Heart left ventricle (tissue), 16 donors: ENCODE measurements around the gene CFAP97D2. TPM values are rescaled to one million over a fixed set of nuclear protein-coding genes. Genes with fewer than 3 reads are reported as not detected.

ENCODE experiments used
- ATAC-seq, 4 donors: fragments of 200-7000 bp; cut with Tn5 transposase; one replicate each; pipeline ENCODE4 v1.9.1; 2020 to 2022; ENCODE audit warnings: moderate library complexity in 4 of 4, mild to moderate bottlenecking in 3 of 4, moderate number of reproducible peaks in 1 of 4
- DNase-seq, 5 donors: peaks; one replicate each; pipeline ENCODE4 v3.0.0-alpha.2; 2020
- H3K27ac ChIP-seq, 12 donors: fragments of 200-600 bp; sonication (generic) in 4 of 12; one replicate each; pipeline versions ENCODE4 v1.5.0 to v1.8.0; 2016 to 2022; ENCODE audit warnings: mild to moderate bottlenecking in 2 of 12
- H3K27me3 ChIP-seq, 9 donors: fragments of 200-600 bp; sonication (generic) in 2 of 9; one replicate each; pipeline versions ENCODE4 v1.5.1 to v1.8.0; 2016 to 2022; ENCODE audit warnings: mild to moderate bottlenecking in 3 of 9
- H3K36me3 ChIP-seq, 9 donors: fragments of 200-600 bp; sonication (generic) in 2 of 9; one replicate each; pipeline versions ENCODE4 v1.5.0 to v1.8.0; 2018 to 2022; ENCODE audit warnings: mild to moderate bottlenecking in 2 of 9
- H3K4me1 ChIP-seq, 12 donors: fragments of 200-600 bp; sonication (generic) in 4 of 12; one replicate each; pipeline versions ENCODE4 v1.5.0 to v1.8.0; 2016 to 2022; ENCODE audit warnings: mild to moderate bottlenecking in 3 of 12
- H3K4me3 ChIP-seq, 12 donors: fragments of 200-600 bp; sonication (generic) in 4 of 12; one replicate each; pipeline versions ENCODE4 v1.5.0 to v1.8.0; 2017 to 2022; ENCODE audit warnings: mild to moderate bottlenecking in 9 of 12, moderate library complexity in 4 of 12
- H3K9me3 ChIP-seq, 12 donors: fragments of 200-600 bp; sonication (generic) in 4 of 12; one replicate each; pipeline versions ENCODE4 v1.5.0 to v1.8.0; 2016 to 2022; ENCODE audit warnings: mild to moderate bottlenecking in 1 of 12
- POLR2A ChIP-seq, 2 donors: fragments of 450-650 bp; IDR thresholded peaks; one replicate each; pipeline ENCODE4 v1.6.1; 2017; ENCODE audit warnings: antibody characterized with exemption in 2 of 2, mild to moderate bottlenecking in 2 of 2, moderate library complexity in 2 of 2
- WGBS, 4 donors: extraction: QIAGEN DNeasy Blood & Tissue Kit in 2 of 4; methylation state at CpG; one replicate each; pipeline versions ENCODE4 v1.1.5 to v1.1.7; 2013 to 2018; 5-methylcytosine and 5-hydroxymethylcytosine counted together
- intact Hi-C, 10 donors: fragments of 100-400 bp; cut with DNase I; formaldehyde crosslinking; loops; one replicate each; pipeline versions ENCODE4 v1.11.1 to v1.14.2; 2022
- polyA plus RNA-seq, 2 donors: library from polyadenylated mRNA; stranded (reverse); fragments of 200-250 nt; gene quantifications; one replicate each; pipeline ENCODE4 v1.2.3, GENCODE V29; 2013
- total RNA-seq, 9 donors: library from RNA; depleted of rRNA in 2 of 9; stranded (reverse); fragments of >200 nt in 2 of 9; fragmentation: NEBNext Ultra II Directional in 3 of 9; extraction: Animal tissue kit (Norgen Biotek cat#: 25700) in 3 of 9; gene quantifications; one replicate each; pipeline versions ENCODE4 v1.1.0 to v1.2.4, GENCODE V29; 2016 to 2023
- TF ChIP-seq, protein P1 (sequence below), 12 donors: fragments of 200-600 bp; sonication (generic) in 4 of 12; IDR thresholded peaks; one replicate each; pipeline versions ENCODE4 v1.5.0 to v1.8.0; 2018 to 2022; ENCODE audit warnings: antibody characterized with exemption in 12 of 12, mild to moderate bottlenecking in 5 of 12
- donor health status: ischemic (EF 13 %, LVEDD 7.1; RV severe dilation, severe dysfunction).
- donor health status: healthy with polysubstance abuse.
- donor health status: DM: no; HTN: yes; CAD: no.
- donor health status: DM: no; HTN: no; CAD: no.
- donor health status: ischemic (EF 25% LVEDD 6.9; RV normal size, moderate dysfunction).
- donor health status: ischemic (EF 25% LVEDD 5.7; RV mildly dilated, moderate dysfunction).
- donor health status: healthy.
- donor health status: DM: yes; HTN: yes; CAD: no.
- donor health status: ischemic (EF 35%, LVEDD 5.7; RV mildly dilated, moderate dysfunction).
- donor health status: nonischemic (EF 11% LVEDD 7.7; RV severe dilation, severe dysfunction).
- donor health status: DM: yes; HTN: yes; CAD: no.
- donor health status: PGD.
- donor health status: ischemic (EF 29% LVEDD 5.4; RV normal size, mild dysfunction).
- donor health status: nonischemic (EF 23%, LVEDD 6.1; RV moderate dilation, normal function).

The CFAP97D2 gene
- total and polyA plus RNA-seq, 11 donors = not detected

DNA sequence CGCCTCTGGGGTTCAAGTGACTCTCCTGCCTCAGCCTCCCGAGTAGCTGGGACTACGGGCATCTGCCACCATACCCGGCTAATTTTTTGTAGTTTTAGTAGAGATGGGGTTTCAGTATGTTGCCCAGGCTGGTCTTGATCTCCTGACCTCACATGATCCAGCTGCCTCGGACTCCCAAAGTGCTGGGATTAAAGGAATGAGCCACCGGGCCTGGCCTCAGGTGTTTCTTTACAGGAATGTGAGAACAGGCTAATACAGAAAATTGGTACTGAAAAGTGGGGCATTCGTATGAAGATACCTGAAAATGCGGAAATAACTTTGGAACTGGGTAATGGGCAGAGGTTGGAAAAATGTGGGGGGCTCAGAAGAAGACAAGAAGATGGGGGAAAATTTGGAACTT is 52.8 kb downstream of the CFAP97D2 start:
- peaks cover 0 to 29% (median 12%) of the 10 kb centered on the region in 12 donors for H3K4me1 ChIP-seq
- peaks cover 0 to 4% (median 3%) of the 10 kb centered on the region in 9 donors for H3K36me3 ChIP-seq
- TF ChIP-seq, protein P1, sequence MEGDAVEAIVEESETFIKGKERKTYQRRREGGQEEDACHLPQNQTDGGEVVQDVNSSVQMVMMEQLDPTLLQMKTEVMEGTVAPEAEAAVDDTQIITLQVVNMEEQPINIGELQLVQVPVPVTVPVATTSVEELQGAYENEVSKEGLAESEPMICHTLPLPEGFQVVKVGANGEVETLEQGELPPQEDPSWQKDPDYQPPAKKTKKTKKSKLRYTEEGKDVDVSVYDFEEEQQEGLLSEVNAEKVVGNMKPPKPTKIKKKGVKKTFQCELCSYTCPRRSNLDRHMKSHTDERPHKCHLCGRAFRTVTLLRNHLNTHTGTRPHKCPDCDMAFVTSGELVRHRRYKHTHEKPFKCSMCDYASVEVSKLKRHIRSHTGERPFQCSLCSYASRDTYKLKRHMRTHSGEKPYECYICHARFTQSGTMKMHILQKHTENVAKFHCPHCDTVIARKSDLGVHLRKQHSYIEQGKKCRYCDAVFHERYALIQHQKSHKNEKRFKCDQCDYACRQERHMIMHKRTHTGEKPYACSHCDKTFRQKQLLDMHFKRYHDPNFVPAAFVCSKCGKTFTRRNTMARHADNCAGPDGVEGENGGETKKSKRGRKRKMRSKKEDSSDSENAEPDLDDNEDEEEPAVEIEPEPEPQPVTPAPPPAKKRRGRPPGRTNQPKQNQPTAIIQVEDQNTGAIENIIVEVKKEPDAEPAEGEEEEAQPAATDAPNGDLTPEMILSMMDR (IDR thresholded peaks at IDR 0.05) = no peak
- TF ChIP-seq POLR2A (IDR thresholded peaks at IDR 0.05) = no peak
- H3K27me3 ChIP-seq = peaks cover 0 to 35% (median 9%) of the 10 kb centered on the region in 9 donors
- H3K27ac ChIP-seq = no peak overlapping the region
- intact Hi-C loops = no loop called here
- no peaks in the 10 kb centered on the region for H3K9me3 ChIP-seq
- no peak overlapping the region for H3K4me3 ChIP-seq
- no peak for ATAC-seq
- WGBS, 4 donors = 71 to 86% (median 81%) methylated on average over 8 of the region's 8 CpGs
- no peak for DNase-seq

DNA sequence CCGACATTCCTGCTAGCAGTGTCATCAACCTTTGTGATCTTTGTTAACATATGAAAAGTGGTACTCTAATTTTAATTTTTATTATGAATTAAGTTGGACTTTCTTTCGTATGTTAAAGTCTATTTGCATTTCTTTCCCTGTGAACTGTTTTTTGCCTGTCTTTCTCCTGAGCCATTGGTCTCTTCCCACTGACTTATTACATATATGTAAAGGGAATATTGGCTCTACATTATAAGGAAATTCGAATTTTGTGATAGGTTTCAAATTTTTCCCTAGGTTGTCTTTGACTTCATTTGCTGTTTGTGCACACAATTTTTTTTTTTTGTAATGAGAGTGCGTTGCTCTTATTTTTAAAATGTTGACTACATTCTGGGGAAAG is 55.2 kb downstream of the CFAP97D2 start:
- Histone ChIP-seq H3K27ac (peak overlapping the region; percentile 74 to 93 (median 84)), H3K27me3 (peaks cover 0 to 17% (median 7%) of the 10 kb centered on the region in 9 donors), H3K4me3 (peak overlapping the region; percentile 59 to 100 (median 94)), H3K4me1 (peaks cover 0 to 23% (median 12%) of the 10 kb centered on the region in 12 donors), H3K36me3 (peaks cover 0 to 28% (median 24%) of the 10 kb centered on the region in 9 donors), H3K9me3 (no peaks in the 10 kb centered on the region)
- TF ChIP-seq POLR2A (IDR thresholded peaks at IDR 0.05) = no peak
- TF ChIP-seq, protein P1 (IDR thresholded peaks at IDR 0.05) = no peak
- intact Hi-C loops = loop anchor here in 1 of 10 donors (2.0 kb wide), 1 partner anchor 417 kb away; no protein-coding TSS in a partner anchor
- DNase-seq (no peak), ATAC-seq (no peak)
- WGBS, 4 donors = 64 to 79% (median 72%) methylated on average over 4 of the region's 4 CpGs

DNA sequence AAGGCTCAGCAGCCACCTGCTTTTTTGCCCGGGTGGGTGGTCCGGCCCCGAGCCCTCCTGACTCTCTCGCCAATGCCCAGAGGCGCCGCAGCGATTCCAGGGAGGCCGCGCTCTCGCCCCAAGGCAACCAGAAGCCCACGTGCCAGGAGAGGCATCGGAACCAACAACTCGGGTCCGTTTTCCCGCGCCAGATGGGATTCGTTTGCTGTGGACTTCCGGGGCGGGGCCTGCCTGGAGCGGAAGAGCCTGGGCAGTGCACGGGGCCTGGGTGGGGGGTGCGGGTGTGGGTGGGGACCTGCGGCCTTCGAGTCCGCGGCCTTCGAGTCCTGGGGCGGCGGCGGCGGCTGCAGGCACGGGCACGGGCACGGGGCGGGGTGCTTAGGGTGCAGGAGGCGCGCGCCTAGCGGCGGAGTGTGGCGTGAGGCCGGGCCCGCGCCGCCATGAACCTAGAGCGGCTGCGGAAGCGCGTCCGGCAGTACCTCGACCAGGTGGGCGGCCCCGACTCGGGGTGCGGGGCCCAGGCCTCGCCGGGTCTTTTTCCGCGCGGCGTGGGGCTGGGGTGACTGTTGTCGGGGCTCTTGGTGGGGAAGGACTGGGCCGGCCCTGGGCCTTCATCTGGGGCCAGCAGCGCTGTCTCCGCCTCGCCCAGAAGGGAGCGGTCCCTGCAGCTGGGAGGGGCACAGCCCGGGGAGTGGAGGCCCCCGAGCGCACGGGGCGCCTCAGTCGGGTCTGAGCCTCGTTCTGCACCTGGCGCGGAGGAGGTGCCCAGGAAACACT is 55.8 kb downstream of the CFAP97D2 start, which contains the start of gene CDC16:
Gene CDC16, plus strand, starts transcription at position 253 of the 777 bp plus-strand sequence. Its CDS starts 188 bp downstream, at position 441.
- no peaks in the 10 kb centered on the region for H3K9me3 ChIP-seq
- peaks cover 0 to 11% (median 6%) of the 10 kb centered on the region in 9 donors for H3K27me3 ChIP-seq
- intact Hi-C loops = loop anchor here in 1 of 10 donors (2.0 kb wide), 1 partner anchor 418 kb away; no protein-coding TSS in a partner anchor
- peaks cover 0 to 22% (median 12%) of the 10 kb centered on the region in 12 donors for H3K4me1 ChIP-seq
- TF ChIP-seq, protein P1 (IDR thresholded peaks at IDR 0.05) = peak in 5 of 12 donors; percentile 12 to 34 (median 31)
- peak in 1 of 2 donors; percentile 72 for TF ChIP-seq POLR2A (IDR thresholded peaks at IDR 0.05)
- 0 to 2% (median 1%) methylated on average over 30 to 76 of the region's 76 CpGs for WGBS, 4 donors
- H3K36me3 ChIP-seq = peaks cover 0 to 34% (median 30%) of the 10 kb centered on the region in 9 donors
- H3K4me3 ChIP-seq = peak within 1 kb of the TSS; percentile 59 to 100 (median 94)
- DNase-seq (peak; percentile 93 to 96 (median 94)), ATAC-seq (peak; percentile 91 to 99 (median 98))
- peak within 1 kb of the TSS; percentile 74 to 93 (median 84) for H3K27ac ChIP-seq

DNA sequence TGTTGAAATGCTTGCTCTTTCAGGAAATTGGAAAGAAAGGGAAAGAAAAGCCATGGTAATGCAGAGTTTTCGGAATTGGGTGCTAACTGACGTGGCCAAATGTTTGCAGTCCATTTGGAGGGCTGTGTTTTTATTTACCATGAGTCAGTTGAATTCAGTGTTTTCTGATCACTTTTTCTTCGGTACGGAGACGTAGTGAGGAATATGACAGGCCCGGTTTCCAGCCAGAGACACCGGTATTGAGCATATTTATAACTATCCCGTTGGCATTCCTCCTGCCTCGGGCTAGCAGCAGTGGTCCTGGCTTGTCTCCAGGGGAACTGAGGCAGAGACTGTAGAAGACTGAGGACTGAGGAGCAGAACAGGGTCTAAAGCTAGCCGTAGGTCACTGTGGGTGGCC is 56.6 kb downstream of the CFAP97D2 start:
- TF ChIP-seq, protein P1 (IDR thresholded peaks at IDR 0.05) = no peak
- no peak for TF ChIP-seq POLR2A (IDR thresholded peaks at IDR 0.05)
- intact Hi-C loops = loop anchor here in 1 of 10 donors (2.0 kb wide), 1 partner anchor 419 kb away; no protein-coding TSS in a partner anchor
- no peaks in the 10 kb centered on the region for H3K9me3 ChIP-seq
- 9 to 23% (median 14%) methylated on average over 10 of the region's 10 CpGs for WGBS, 4 donors
- peaks cover 0 to 22% (median 12%) of the 10 kb centered on the region in 12 donors for H3K4me1 ChIP-seq
- peak overlapping the region; percentile 59 to 100 (median 94) for H3K4me3 ChIP-seq
- ATAC-seq (no peak), DNase-seq (no peak)
- peaks cover 0 to 2% (median 0%) of the 10 kb centered on the region in 9 donors for H3K27me3 ChIP-seq
- H3K36me3 ChIP-seq = peaks cover 0 to 42% (median 39%) of the 10 kb centered on the region in 9 donors
- peak overlapping the region in 9 of 12 donors; percentile 17 to 91 (median 84) for H3K27ac ChIP-seq
